Endothelial cell of umbilical vein (primary cell): ENCODE results near the gene KCNF1. TPM values are rescaled to one million over a fixed set of nuclear protein-coding genes. Genes with fewer than 3 reads are reported as not detected.

Experiments
- BruUV-seq: library from RNA; stranded (reverse); fragments of 400-500 nt; replicated peaks from 2 replicates; lab custom pipeline; 2021; lab: Mats Ljungman, UMichigan
- CTCF ChIA-PET: fragments of 300-600, 350-600 bp; sonication (Branson Sonifier 250); formaldehyde crosslinking; loops from one replicate; lab custom pipeline; 2021; ENCODE audit warnings: antibody characterized with exemption, inconsistent platforms; lab: Charles Lee
- POLR2A ChIA-PET: fragments of 300-600, 350-600 bp; sonication (Branson Sonifier 250); formaldehyde crosslinking; loops from one replicate; lab custom pipeline; 2021; ENCODE audit warnings: antibody characterized with exemption, inconsistent platforms; lab: Charles Lee
- DNase-seq: peaks from one replicate; pipeline ENCODE4 v3.0.0-alpha.2; 2011; ENCODE audit warnings: low read depth, low spot score
- FAIRE-seq: peaks from 2 replicates; lab custom pipeline; 2011; peaks lifted over from hg19 to GRCh38; lab: Jason Lieb, UNC
- H2AFZ ChIP-seq: 2 replicates; pipeline ENCODE4 v1.6.0; 2012; ENCODE audit warnings: low read depth, low read length, control low read depth, inconsistent platforms
- H3K27ac ChIP-seq: 2 replicates; pipeline ENCODE4 v1.5.1; 2011; ENCODE audit warnings: low read depth, mild to moderate bottlenecking, control low read depth, low read length, moderate library complexity; ENCODE audit not compliant: insufficient read depth
- H3K27me3 ChIP-seq, 2 experiments: 2 replicates each; pipeline versions ENCODE4 v1.6.0 to v1.6.1; 2011; ENCODE audit warnings: low read length in 2 of 2, mixed read lengths in 1 of 2; ENCODE audit not compliant: control insufficient read depth in 2 of 2, insufficient read depth in 2 of 2
- H3K36me3 ChIP-seq, 2 experiments: 2 replicates in 1 of 2; 3 replicates in 1 of 2; pipeline ENCODE4 v1.5.1; 2011; ENCODE audit warnings: low read length in 2 of 2, mild to moderate bottlenecking in 1 of 2, moderate library complexity in 1 of 2; ENCODE audit not compliant: control insufficient read depth in 2 of 2, insufficient read depth in 2 of 2; ENCODE audit errors: extremely low read depth in 1 of 2
- H3K4me1 ChIP-seq: 3 replicates; pipeline ENCODE4 v1.5.1; 2011; ENCODE audit warnings: mild to moderate bottlenecking, low read length; ENCODE audit not compliant: control insufficient read depth, insufficient read depth; ENCODE audit errors: extremely low read depth
- H3K4me2 ChIP-seq: 2 replicates; pipeline ENCODE4 v1.6.1; 2011; ENCODE audit warnings: low read length, control low read depth, mixed read lengths; ENCODE audit not compliant: insufficient read depth
- H3K4me3 ChIP-seq, 3 experiments: fragments of 200-600 bp in 1 of 3; sonication (generic), shearing (Covaris generic) in 1 of 3; replicated peaks in 1 of 3; 2 replicates each; pipeline ENCODE4 v1.5.1; 2011 to 2016; ENCODE audit warnings: control low read depth in 3 of 3, low read length in 3 of 3, mild to moderate bottlenecking in 2 of 3, inconsistent platforms in 1 of 3, low read depth in 1 of 3, moderate library complexity in 1 of 3; ENCODE audit not compliant: insufficient read depth in 1 of 3
- H3K79me2 ChIP-seq: 2 replicates; pipeline ENCODE4 v1.6.0; 2012; ENCODE audit warnings: low read length, inconsistent platforms; ENCODE audit not compliant: control insufficient read depth, insufficient read depth
- H3K9ac ChIP-seq: replicated peaks from 2 replicates; pipeline ENCODE3; 2011; ENCODE audit warnings: low read length, control low read depth; ENCODE audit not compliant: insufficient read depth; ENCODE audit errors: extremely low read depth
- H3K9me1 ChIP-seq: replicated peaks from 3 replicates; pipeline ENCODE4 v1.6.0; 2011; ENCODE audit warnings: mild to moderate bottlenecking, low read length; ENCODE audit not compliant: control insufficient read depth, insufficient read depth; ENCODE audit errors: extremely low read depth
- H3K9me3 ChIP-seq: replicated peaks from 2 replicates; pipeline ENCODE4 v1.5.1; 2012; ENCODE audit warnings: low read length, inconsistent platforms; ENCODE audit not compliant: control insufficient read depth, insufficient read depth
- H4K20me1 ChIP-seq: replicated peaks from 2 replicates; pipeline ENCODE3; 2011; ENCODE audit warnings: mild to moderate bottlenecking, low read length; ENCODE audit not compliant: control insufficient read depth, insufficient read depth; ENCODE audit errors: extremely low read depth
- EZH2 ChIP-seq: IDR thresholded peaks from 2 replicates; pipeline ENCODE4 v1.6.1; 2012; ENCODE audit warnings: borderline replicate concordance, low read depth, mild to moderate bottlenecking, moderate library complexity, low read length, inconsistent platforms; ENCODE audit not compliant: severe bottlenecking
- FOS ChIP-seq: IDR thresholded peaks from 2 replicates; pipeline ENCODE4 v1.6.1; 2011; ENCODE audit warnings: mild to moderate bottlenecking, low read length, moderate library complexity, borderline replicate concordance; ENCODE audit not compliant: insufficient read depth
- GATA2 ChIP-seq: IDR thresholded peaks from 2 replicates; pipeline ENCODE4 v1.7.0; 2011; ENCODE audit warnings: low read depth, mild to moderate bottlenecking, moderate library complexity, mixed read lengths, low read length; ENCODE audit not compliant: insufficient read length, insufficient read depth
- JUN ChIP-seq: IDR thresholded peaks from 2 replicates; pipeline ENCODE4 v1.6.1; 2011; ENCODE audit warnings: borderline replicate concordance, low read depth; ENCODE audit not compliant: insufficient read length, insufficient read depth
- MAX ChIP-seq: IDR thresholded peaks from 2 replicates; pipeline ENCODE4 v1.6.1; 2011; ENCODE audit not compliant: insufficient read depth, insufficient read length
- MYC ChIP-seq: IDR thresholded peaks from one replicate; pipeline ENCODE4 v1.6.1; 2011; ENCODE audit warnings: mild to moderate bottlenecking, low read depth, low read length
- POLR2A ChIP-seq: IDR thresholded peaks from 2 replicates; pipeline ENCODE4 v1.6.1; 2012; ENCODE audit warnings: low read depth, mild to moderate bottlenecking, control low read depth, low read length
- POLR2AphosphoS5 ChIP-seq: IDR thresholded peaks from 2 replicates; pipeline ENCODE4 v1.6.1; 2012; ENCODE audit warnings: low read depth, mild to moderate bottlenecking, control low read depth, low read length, moderate library complexity; ENCODE audit not compliant: insufficient read depth
- dilution Hi-C: fragments of 300-500 bp; cut with MboI; formaldehyde crosslinking; loops from one replicate; pipeline ENCODE4 v1.15.0; 2019; ENCODE audit warnings: low sequenced_read_pairs; ENCODE audit not compliant: extremely low pct_ligation_motif_present
- intact Hi-C: fragments of 100-400 bp; cut with micrococcal nuclease; formaldehyde crosslinking; loops from one replicate; pipeline ENCODE4 v1.10.0; 2022
- polyA plus RNA-seq, 4 experiments: library from polyadenylated mRNA; depleted of rRNA in 3 of 4; stranded (reverse) in 3 of 4; unstranded in 1 of 4; fragments of >200 nt; gene quantifications; 2 replicates each; pipeline versions ENCODE4 v1.2.1 to v1.2.3, GENCODE V29; 2011 to 2012; ENCODE audit warnings: missing spikeins in 1 of 4
- total RNA-seq: library from RNA; stranded (reverse); gene quantifications from 2 replicates; pipeline ENCODE4 v1.2.3, GENCODE V29; 2021
- TF ChIP-seq, protein P1 (sequence below), 2 donors: IDR thresholded peaks; 1 replicate in 1 of 2; 2 replicates in 1 of 2; pipeline ENCODE4 v1.5.1; 2011; ENCODE audit warnings: low read length in 2 of 2, mild to moderate bottlenecking in 2 of 2, moderate library complexity in 2 of 2, control low read depth in 1 of 2, inconsistent platforms in 1 of 2, low read depth in 1 of 2; ENCODE audit not compliant: insufficient read depth in 1 of 2; ENCODE audit errors: extremely low read depth in 1 of 2

The KCNF1 gene
- total and polyA plus RNA-seq, 2 donors (not counting 3 experiments of a cell fraction or from before 2014, with no cell fraction given), result 0.23 to 0.42 TPM

GRCh38 chr2:10954856-10955818 is 43.4 kb downstream of the KCNF1 start:
- no TSS peak for BruUV-seq
- POLR2A ChIA-PET, result no interaction called here
- dilution Hi-C loops, result no loop called here

More at GRCh38 chr2:10954856-10955818, 43.4 kb downstream of the KCNF1 start:
- Histone ChIP-seq H3K36me3 (no peaks in the 10 kb centered on the region), H4K20me1 (no peaks in the 10 kb centered on the region), H3K4me1 (no peaks in the 10 kb centered on the region), H3K27me3 (peaks cover 0 to 10% of the 10 kb centered on the region in 2 experiments), H2AFZ (no peak overlapping the region), H3K79me2 (no peaks in the 10 kb centered on the region), H3K9me3 (no peaks in the 10 kb centered on the region), H3K9ac (no peak overlapping the region), H3K4me2 (no peak overlapping the region), H3K4me3 (no peak overlapping the region), H3K27ac (no peak overlapping the region), H3K9me1 (no peaks in the 10 kb centered on the region)
- intact Hi-C loops, result no loop called here
- DNase-seq (no peak), FAIRE-seq (no peak)
- CTCF ChIA-PET, result interaction anchor here (0.8 kb wide), 1 partner anchor 123 kb away, joined by 3 read pairs; no protein-coding TSS in a partner anchor
- TF ChIP-seq POLR2AphosphoS5, result no peak
- TF ChIP-seq MYC, result no peak
- no peak for TF ChIP-seq MAX
- no peak for TF ChIP-seq JUN
- no peak for TF ChIP-seq FOS
- no peak for TF ChIP-seq GATA2
- no peak for TF ChIP-seq POLR2A
- TF ChIP-seq, protein P1, sequence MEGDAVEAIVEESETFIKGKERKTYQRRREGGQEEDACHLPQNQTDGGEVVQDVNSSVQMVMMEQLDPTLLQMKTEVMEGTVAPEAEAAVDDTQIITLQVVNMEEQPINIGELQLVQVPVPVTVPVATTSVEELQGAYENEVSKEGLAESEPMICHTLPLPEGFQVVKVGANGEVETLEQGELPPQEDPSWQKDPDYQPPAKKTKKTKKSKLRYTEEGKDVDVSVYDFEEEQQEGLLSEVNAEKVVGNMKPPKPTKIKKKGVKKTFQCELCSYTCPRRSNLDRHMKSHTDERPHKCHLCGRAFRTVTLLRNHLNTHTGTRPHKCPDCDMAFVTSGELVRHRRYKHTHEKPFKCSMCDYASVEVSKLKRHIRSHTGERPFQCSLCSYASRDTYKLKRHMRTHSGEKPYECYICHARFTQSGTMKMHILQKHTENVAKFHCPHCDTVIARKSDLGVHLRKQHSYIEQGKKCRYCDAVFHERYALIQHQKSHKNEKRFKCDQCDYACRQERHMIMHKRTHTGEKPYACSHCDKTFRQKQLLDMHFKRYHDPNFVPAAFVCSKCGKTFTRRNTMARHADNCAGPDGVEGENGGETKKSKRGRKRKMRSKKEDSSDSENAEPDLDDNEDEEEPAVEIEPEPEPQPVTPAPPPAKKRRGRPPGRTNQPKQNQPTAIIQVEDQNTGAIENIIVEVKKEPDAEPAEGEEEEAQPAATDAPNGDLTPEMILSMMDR (IDR thresholded peaks at IDR 0.05; ENCODE audit: extremely low read depth in 1 of 2, insufficient read depth in 1 of 2, low read depth in 1 of 2, low read length in 2 of 2), result no peak
- no peak for TF ChIP-seq EZH2
